ENCODE measurements around the gene LIPG. TPM values are rescaled to one million over a fixed set of nuclear protein-coding genes. Genes with fewer than 3 reads are reported as not detected.
A peak's percentile ranks its signal among the peaks of the same experiment; 100 is the strongest.

LIPG gene
- polyA plus RNA-seq, 1 donor (not counting 4 experiments of a cell fraction or from before 2014, with no cell fraction given): 241 TPM

DNA sequence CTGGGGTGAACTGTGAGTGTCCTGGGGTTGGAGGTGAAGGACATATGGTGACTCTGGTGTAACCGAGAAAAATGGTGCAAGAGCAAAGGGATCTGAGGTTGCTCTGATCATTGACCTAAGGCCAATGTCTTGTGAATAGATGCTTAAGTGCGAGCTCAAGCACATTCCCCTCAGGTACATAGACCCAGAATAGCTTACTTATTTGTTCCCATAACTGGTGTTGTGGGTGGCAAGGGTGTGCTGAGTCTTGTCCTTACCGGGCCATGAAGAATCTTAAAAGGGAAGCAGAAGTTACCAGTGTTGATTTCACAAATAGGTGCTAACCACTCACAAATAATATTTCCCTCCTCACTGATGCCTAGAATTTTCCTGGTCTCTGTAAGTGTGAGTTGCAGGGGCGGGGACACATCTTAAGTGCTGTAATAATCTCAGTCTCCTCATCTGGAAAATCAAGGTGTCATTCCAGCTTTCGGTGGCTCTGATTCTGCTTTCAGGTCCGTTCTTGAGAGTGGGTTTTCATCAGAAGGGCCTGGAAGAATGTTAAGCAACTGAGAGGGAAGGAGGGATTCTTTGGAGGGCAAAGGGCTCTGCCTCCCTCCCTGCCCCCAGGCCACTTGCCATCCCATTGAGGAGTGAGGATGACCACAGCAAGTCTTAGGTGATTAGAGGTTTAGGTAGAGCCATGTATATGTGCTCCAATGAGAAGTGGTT is 54.9 kb downstream of the LIPG start:
- Histone ChIP-seq H3K36me3 (ENCODE audit: control insufficient read depth in 2 of 2, extremely low read depth in 1 of 2, insufficient read depth in 2 of 2, low read length in 2 of 2) (no peaks in the 10 kb centered on the region), H3K4me1 (ENCODE audit: control insufficient read depth, extremely low read depth, insufficient read depth, low read length) (peaks cover 45% of the 10 kb centered on the region), H3K9ac (ENCODE audit: control insufficient read depth, extremely low read depth, insufficient read depth, low read length) (no peak overlapping the region), H3K4me2 (ENCODE audit: control insufficient read depth, extremely low read depth, insufficient read depth, low read depth, low read length) (no peak overlapping the region), H3K27ac (ENCODE audit: control insufficient read depth, insufficient read depth, low read length) (no peak overlapping the region), H3K9me3 (ENCODE audit: control insufficient read depth, low read depth, low read length) (no peaks in the 10 kb centered on the region), H3K79me2 (ENCODE audit: control insufficient read depth, insufficient read depth, low read length) (no peaks in the 10 kb centered on the region), H2AFZ (ENCODE audit: control insufficient read depth, low read length) (no peak overlapping the region), H4K20me1 (ENCODE audit: control insufficient read depth, extremely low read depth, insufficient read depth, low read length) (no peaks in the 10 kb centered on the region), H3K27me3 (ENCODE audit: control insufficient read depth, extremely low read depth, insufficient read depth, low read length) (no peaks in the 10 kb centered on the region), H3K9me1 (ENCODE audit: control insufficient read depth, extremely low read depth, insufficient read depth, low read length) (no peaks in the 10 kb centered on the region), H3K4me3 (ENCODE audit: control insufficient read depth in 2 of 3, extremely low read depth in 1 of 3, insufficient read depth in 2 of 3, low read depth in 1 of 3, low read length in 3 of 3) (no peak overlapping the region)
- FAIRE-seq (no peak), DNase-seq (ENCODE audit: low read depth, low spot score) (no peak)
- dilution Hi-C loops (cut with MboI; ENCODE audit: extremely low pct_ligation_motif_present, low sequenced_read_pairs): no loop called here
- no peak for TF ChIP-seq EZH2 (IDR thresholded peaks at IDR 0.05; ENCODE audit: low read length)
- TF ChIP-seq, protein P1, sequence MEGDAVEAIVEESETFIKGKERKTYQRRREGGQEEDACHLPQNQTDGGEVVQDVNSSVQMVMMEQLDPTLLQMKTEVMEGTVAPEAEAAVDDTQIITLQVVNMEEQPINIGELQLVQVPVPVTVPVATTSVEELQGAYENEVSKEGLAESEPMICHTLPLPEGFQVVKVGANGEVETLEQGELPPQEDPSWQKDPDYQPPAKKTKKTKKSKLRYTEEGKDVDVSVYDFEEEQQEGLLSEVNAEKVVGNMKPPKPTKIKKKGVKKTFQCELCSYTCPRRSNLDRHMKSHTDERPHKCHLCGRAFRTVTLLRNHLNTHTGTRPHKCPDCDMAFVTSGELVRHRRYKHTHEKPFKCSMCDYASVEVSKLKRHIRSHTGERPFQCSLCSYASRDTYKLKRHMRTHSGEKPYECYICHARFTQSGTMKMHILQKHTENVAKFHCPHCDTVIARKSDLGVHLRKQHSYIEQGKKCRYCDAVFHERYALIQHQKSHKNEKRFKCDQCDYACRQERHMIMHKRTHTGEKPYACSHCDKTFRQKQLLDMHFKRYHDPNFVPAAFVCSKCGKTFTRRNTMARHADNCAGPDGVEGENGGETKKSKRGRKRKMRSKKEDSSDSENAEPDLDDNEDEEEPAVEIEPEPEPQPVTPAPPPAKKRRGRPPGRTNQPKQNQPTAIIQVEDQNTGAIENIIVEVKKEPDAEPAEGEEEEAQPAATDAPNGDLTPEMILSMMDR (optimal IDR thresholded peaks at IDR 0.05 in 1 of 3, IDR thresholded peaks at IDR 0.05 in 1 of 3, conservative IDR thresholded peaks at IDR 0.05 in 1 of 3; ENCODE audit: extremely low read depth in 1 of 3, insufficient read depth in 2 of 3, low read length in 3 of 3): no peak

DNA sequence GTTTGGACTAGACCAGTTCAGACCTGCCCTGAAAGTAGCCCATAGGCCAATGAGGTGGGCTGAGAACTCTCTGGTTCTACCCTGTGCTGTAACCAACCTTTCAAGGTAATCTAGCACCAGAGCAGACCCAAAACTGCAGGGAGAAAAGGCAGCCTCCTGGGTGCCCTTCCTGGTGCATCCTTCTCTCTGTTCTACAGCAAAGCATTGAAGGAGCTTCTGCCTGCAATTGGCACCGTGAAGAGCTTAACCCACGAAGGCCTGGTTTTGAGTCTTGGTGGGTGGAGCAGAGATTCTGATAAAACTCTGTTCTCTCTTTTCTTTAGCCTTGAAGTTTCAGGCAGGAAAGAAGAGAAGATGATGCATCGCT is 55.5 kb downstream of the LIPG start:
- Histone ChIP-seq H3K27me3 (ENCODE audit: control insufficient read depth, extremely low read depth, insufficient read depth, low read length) (no peaks in the 10 kb centered on the region), H3K9me3 (ENCODE audit: control insufficient read depth, low read depth, low read length) (no peaks in the 10 kb centered on the region), H3K4me2 (ENCODE audit: control insufficient read depth, extremely low read depth, insufficient read depth, low read depth, low read length) (no peak overlapping the region), H3K9ac (ENCODE audit: control insufficient read depth, extremely low read depth, insufficient read depth, low read length) (no peak overlapping the region), H3K4me3 (ENCODE audit: control insufficient read depth in 2 of 3, extremely low read depth in 1 of 3, insufficient read depth in 2 of 3, low read depth in 1 of 3, low read length in 3 of 3) (no peak overlapping the region), H3K27ac (ENCODE audit: control insufficient read depth, insufficient read depth, low read length) (no peak overlapping the region), H3K79me2 (ENCODE audit: control insufficient read depth, insufficient read depth, low read length) (no peaks in the 10 kb centered on the region), H4K20me1 (ENCODE audit: control insufficient read depth, extremely low read depth, insufficient read depth, low read length) (no peaks in the 10 kb centered on the region), H2AFZ (ENCODE audit: control insufficient read depth, low read length) (no peak overlapping the region), H3K36me3 (ENCODE audit: control insufficient read depth in 2 of 2, extremely low read depth in 1 of 2, insufficient read depth in 2 of 2, low read length in 2 of 2) (no peaks in the 10 kb centered on the region), H3K9me1 (ENCODE audit: control insufficient read depth, extremely low read depth, insufficient read depth, low read length) (no peaks in the 10 kb centered on the region), H3K4me1 (ENCODE audit: control insufficient read depth, extremely low read depth, insufficient read depth, low read length) (peaks cover 51% of the 10 kb centered on the region)
- DNase-seq (ENCODE audit: low read depth, low spot score) (no peak), FAIRE-seq (peak; percentile 80)
- dilution Hi-C loops (cut with MboI; ENCODE audit: extremely low pct_ligation_motif_present, low sequenced_read_pairs): no loop called here
- TF ChIP-seq EZH2 (IDR thresholded peaks at IDR 0.05; ENCODE audit: low read length): no peak
- TF ChIP-seq, protein P1 (optimal IDR thresholded peaks at IDR 0.05 in 1 of 3, IDR thresholded peaks at IDR 0.05 in 1 of 3, conservative IDR thresholded peaks at IDR 0.05 in 1 of 3; ENCODE audit: extremely low read depth in 1 of 3, insufficient read depth in 2 of 3, low read length in 3 of 3): no peak

Measured in keratinocyte (primary cell).